Measurements from ENCODE around the gene CFAP251.

The CFAP251 gene

DNA sequence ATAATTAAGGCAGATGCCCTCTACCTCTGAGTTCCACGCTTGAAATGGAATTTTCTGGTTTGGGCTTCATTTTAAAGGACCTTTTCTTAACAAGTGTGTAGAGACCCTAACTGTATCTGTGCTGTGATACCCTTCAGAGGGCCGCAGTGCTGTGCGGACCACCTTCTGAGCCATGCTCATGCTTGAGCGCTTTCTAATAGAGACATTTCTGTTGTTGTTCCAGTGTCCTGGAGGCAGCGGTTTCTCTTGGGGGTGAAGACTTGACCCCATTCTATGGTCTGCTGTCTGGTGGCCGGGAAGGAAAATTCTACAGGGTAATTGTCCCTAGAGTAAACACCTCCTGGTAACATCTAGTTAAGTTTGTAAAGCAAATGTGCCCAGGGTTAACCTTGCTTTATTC lies 56.6 kb downstream of the CFAP251 start:
- TF ChIP-seq RAD21 (IDR thresholded peaks at IDR 0.05; ENCODE audit: low read depth) (no peak), TAF1 (IDR thresholded peaks at IDR 0.05; ENCODE audit: low read depth) (no peak), TCF12 (IDR thresholded peaks at IDR 0.05; ENCODE audit: low read depth) (no peak), TEAD4 (IDR thresholded peaks at IDR 0.05) (no peak), CEBPB (IDR thresholded peaks at IDR 0.05) (no peak)
- TF ChIP-seq, protein P1, sequence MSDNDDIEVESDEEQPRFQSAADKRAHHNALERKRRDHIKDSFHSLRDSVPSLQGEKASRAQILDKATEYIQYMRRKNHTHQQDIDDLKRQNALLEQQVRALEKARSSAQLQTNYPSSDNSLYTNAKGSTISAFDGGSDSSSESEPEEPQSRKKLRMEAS (IDR thresholded peaks at IDR 0.05): no peak

DNA sequence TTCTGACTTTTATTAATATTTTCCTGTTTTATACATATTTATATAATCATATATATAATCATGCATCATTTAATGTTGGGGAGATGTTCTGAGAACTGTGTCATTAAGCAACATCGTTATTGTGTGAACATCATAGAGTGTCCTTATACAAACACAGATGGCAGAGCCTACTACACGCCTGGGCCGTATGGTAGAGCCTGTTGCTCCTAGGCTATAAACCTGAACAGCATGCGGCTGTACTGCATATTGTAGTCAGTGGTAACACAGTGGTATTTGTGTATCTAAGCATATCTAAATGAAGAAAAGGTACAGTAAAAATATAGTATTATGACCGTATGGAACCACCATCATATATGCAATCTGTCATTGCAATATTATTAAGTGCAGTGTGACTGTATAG lies 58.6 kb downstream of the CFAP251 start:
- TF ChIP-seq EGR1 (IDR thresholded peaks at IDR 0.05) (no peak), YY1 (IDR thresholded peaks at IDR 0.05; ENCODE audit: low read depth) (no peak), ZBTB7A (IDR thresholded peaks at IDR 0.05; ENCODE audit: low read depth) (no peak), TAF1 (IDR thresholded peaks at IDR 0.05; ENCODE audit: low read depth) (no peak), CEBPB (IDR thresholded peaks at IDR 0.05) (no peak), TEAD4 (IDR thresholded peaks at IDR 0.05) (no peak), RAD21 (IDR thresholded peaks at IDR 0.05; ENCODE audit: low read depth) (no peak), TCF12 (IDR thresholded peaks at IDR 0.05; ENCODE audit: low read depth) (no peak), FOXM1 (IDR thresholded peaks at IDR 0.05; ENCODE audit: borderline replicate concordance, low read depth) (no peak), CREB1 (IDR thresholded peaks at IDR 0.05; ENCODE audit: low read depth) (no peak)
- TF ChIP-seq, protein P1 (IDR thresholded peaks at IDR 0.05): no peak
- TF ChIP-seq, protein P2, sequence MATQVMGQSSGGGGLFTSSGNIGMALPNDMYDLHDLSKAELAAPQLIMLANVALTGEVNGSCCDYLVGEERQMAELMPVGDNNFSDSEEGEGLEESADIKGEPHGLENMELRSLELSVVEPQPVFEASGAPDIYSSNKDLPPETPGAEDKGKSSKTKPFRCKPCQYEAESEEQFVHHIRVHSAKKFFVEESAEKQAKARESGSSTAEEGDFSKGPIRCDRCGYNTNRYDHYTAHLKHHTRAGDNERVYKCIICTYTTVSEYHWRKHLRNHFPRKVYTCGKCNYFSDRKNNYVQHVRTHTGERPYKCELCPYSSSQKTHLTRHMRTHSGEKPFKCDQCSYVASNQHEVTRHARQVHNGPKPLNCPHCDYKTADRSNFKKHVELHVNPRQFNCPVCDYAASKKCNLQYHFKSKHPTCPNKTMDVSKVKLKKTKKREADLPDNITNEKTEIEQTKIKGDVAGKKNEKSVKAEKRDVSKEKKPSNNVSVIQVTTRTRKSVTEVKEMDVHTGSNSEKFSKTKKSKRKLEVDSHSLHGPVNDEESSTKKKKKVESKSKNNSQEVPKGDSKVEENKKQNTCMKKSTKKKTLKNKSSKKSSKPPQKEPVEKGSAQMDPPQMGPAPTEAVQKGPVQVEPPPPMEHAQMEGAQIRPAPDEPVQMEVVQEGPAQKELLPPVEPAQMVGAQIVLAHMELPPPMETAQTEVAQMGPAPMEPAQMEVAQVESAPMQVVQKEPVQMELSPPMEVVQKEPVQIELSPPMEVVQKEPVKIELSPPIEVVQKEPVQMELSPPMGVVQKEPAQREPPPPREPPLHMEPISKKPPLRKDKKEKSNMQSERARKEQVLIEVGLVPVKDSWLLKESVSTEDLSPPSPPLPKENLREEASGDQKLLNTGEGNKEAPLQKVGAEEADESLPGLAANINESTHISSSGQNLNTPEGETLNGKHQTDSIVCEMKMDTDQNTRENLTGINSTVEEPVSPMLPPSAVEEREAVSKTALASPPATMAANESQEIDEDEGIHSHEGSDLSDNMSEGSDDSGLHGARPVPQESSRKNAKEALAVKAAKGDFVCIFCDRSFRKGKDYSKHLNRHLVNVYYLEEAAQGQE (IDR thresholded peaks at IDR 0.05; ENCODE audit: low read depth): no peak

DNA sequence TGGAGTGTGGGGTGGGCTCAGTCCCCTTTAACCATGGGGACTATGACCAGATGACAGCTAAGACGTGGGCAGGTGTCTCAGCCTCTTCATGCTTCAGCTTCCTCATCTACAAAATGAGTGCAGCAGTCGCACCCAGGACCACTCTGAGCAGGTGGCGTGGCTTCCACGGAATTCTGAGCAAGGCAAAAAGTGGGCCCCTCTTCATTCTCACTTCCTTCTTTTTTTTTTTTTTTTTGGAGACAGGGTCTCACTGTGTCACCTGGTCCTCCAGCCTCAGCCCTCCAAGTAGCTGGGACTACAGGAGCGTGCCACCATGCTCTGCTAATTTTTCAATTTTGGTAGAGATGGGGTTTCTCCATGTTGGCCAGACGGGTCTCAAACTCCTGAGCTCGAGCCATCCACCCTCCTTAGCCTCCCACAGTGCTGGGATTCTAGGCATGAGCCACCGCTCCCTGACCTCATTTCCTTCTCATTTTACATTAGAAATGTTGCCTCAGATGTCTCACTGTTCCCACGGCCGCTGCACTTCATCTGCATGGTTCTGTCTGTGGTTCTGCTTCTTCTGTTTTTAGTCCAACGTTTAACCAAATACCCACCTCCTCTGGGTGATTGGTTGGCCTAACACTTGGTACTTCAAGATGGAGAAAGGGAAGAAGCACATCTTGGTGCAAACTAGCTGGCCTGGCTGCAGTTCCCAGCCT lies 61.9 kb downstream of the CFAP251 start:
- no peak for TF ChIP-seq FOXM1 (IDR thresholded peaks at IDR 0.05; ENCODE audit: borderline replicate concordance, low read depth)
- TF ChIP-seq ZBTB7A (IDR thresholded peaks at IDR 0.05; ENCODE audit: low read depth): no peak
- TF ChIP-seq, protein P2 (IDR thresholded peaks at IDR 0.05; ENCODE audit: low read depth): no peak
- TF ChIP-seq YY1 (IDR thresholded peaks at IDR 0.05; ENCODE audit: low read depth): no peak
- TF ChIP-seq NFIC (IDR thresholded peaks at IDR 0.05): no peak
- no peak for TF ChIP-seq EGR1 (IDR thresholded peaks at IDR 0.05)
- no peak for TF ChIP-seq TEAD4 (IDR thresholded peaks at IDR 0.05)
- TF ChIP-seq TAF1 (IDR thresholded peaks at IDR 0.05; ENCODE audit: low read depth): no peak
- no peak for TF ChIP-seq EP300 (IDR thresholded peaks at IDR 0.05; ENCODE audit: borderline replicate concordance)

DNA sequence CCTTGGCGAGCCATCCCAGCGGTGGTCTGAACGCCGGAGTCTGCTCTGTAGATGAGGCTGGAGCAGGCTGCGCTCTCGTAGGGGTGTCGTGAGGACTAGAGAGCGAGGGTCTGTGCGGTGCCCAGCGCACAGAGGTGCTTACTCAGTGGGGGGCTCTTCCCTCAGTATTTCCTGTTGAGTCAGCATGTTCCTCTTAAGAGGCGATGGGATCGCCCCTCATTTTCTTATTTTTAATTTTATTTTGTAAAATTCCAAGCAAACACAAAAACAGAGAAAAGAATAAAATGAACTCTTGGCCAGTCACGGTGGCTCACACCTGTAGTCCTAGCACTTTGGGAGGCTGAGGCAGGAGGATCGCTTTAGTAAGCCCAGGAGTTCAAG lies 62.5 kb downstream of the CFAP251 start:
- TF ChIP-seq EP300 (IDR thresholded peaks at IDR 0.05; ENCODE audit: borderline replicate concordance) (no peak), RAD21 (IDR thresholded peaks at IDR 0.05; ENCODE audit: low read depth) (no peak), YY1 (IDR thresholded peaks at IDR 0.05; ENCODE audit: low read depth) (no peak), FOXM1 (IDR thresholded peaks at IDR 0.05; ENCODE audit: borderline replicate concordance, low read depth) (no peak), TEAD4 (IDR thresholded peaks at IDR 0.05) (no peak), EGR1 (IDR thresholded peaks at IDR 0.05) (no peak), NFIC (IDR thresholded peaks at IDR 0.05) (no peak), TCF12 (IDR thresholded peaks at IDR 0.05; ENCODE audit: low read depth) (no peak), CREB1 (IDR thresholded peaks at IDR 0.05; ENCODE audit: low read depth) (no peak), ZBTB7A (IDR thresholded peaks at IDR 0.05; ENCODE audit: low read depth) (no peak), TAF1 (IDR thresholded peaks at IDR 0.05; ENCODE audit: low read depth) (no peak), CEBPB (IDR thresholded peaks at IDR 0.05) (no peak)
- TF ChIP-seq, protein P1 (IDR thresholded peaks at IDR 0.05): no peak
- TF ChIP-seq, protein P2 (IDR thresholded peaks at IDR 0.05; ENCODE audit: low read depth): no peak
- TF ChIP-seq, protein P3, sequence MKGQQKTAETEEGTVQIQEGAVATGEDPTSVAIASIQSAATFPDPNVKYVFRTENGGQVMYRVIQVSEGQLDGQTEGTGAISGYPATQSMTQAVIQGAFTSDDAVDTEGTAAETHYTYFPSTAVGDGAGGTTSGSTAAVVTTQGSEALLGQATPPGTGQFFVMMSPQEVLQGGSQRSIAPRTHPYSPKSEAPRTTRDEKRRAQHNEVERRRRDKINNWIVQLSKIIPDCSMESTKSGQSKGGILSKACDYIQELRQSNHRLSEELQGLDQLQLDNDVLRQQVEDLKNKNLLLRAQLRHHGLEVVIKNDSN (IDR thresholded peaks at IDR 0.05): no peak

Measured in Ishikawa (cell line).